ENCODE results near the gene ARPC4. TPM values are rescaled to one million over a fixed set of nuclear protein-coding genes. Genes with fewer than 3 reads are reported as not detected.

ARPC4 gene
- 126 and 140 TPM in 2 replicates for polyA plus RNA-seq (2011; rRNA removed)
- 152 and 172 TPM in 2 replicates for polyA plus RNA-seq (2012; cell fraction: cytosol; rRNA removed)
- polyA plus RNA-seq (2012; cell fraction: nucleus; rRNA removed), result 80.9 and 87.3 TPM in 2 replicates
- 292 to 310 TPM (median 298 TPM) in 3 replicates for polyA plus RNA-seq (2017; fragmentation: RNase III; extraction: RNeasy Plus Mini Kit Qiagen cat#74134 plus additional on column Dnase treatment)
- 124 and 133 TPM in 2 replicates for polyA minus RNA-seq (2011; rRNA and poly(A)+ RNA removed)

DNA sequence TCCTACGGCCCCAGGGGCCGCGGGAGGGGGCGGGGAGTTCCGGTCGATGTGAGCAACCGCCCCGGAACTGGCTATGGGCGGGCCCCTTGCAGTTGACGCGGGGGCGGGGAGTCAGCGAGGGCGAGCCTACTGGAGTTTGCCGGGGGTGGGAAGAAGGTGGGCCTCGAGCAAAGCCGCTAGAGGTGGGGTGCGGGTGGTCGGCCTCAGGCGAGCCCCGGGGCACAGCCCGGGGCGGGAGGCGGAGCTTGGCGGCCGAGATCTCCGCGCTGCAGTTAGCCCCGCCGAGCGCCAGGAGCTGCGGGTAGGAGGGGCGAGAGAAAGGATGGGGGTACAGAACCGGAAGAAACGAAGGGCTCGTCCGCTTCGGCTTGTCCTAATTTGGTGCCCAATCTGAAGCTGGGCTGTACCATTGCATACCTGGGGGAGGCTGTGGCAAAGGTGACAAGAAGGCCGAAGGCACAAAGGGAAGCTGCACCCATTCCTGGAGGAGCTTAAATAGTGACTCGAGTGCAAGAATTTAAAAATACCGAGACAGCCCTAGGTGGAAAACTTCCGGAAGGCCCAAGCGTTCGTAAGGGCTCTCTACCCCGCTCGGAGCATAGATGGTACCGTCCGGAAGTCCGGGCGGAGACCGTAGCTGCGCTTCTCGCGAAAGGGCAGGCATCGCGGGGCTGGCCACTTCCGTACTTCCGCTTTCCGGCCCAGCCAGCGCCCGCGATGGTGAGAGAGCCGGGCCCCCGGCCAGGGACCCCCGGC is at the start of gene ARPC4, which contains the start of gene TADA3:
TSS of gene ARPC4 (plus strand) at position 678 of the 756 bp plus-strand sequence. CDS start at position 718, 40 bp downstream.
TSS of gene TADA3 (minus strand) at position 69 of the 756 bp plus-strand sequence. CDS start 1,007 bp downstream, outside the sequence.
- POLR2A ChIA-PET, result interaction anchor here (0.6 to 1.6 kb wide), 17 partner anchors 8 to 333 kb away, joined by 3 to 17 read pairs (median 3); partner anchors contain the start of genes BRPF1, CAMK1, CRELD1 and OGG1
- Histone ChIP-seq H3K9me3 (no peaks in the 10 kb centered on the region), H3K4me2 (peak within 1 kb of the TSS; percentile 99), H3K27ac (peak within 1 kb of the TSS; percentile 95 to 97), H3K4me1 (peaks cover 21% of the 10 kb centered on the region), H3K4me3 (peak within 1 kb of the TSS; percentile 68)
- FAIRE-seq (no peak), ATAC-seq (peak; percentile 94 to 95), DNase-seq (ENCODE audit: low read depth in 1 of 2, low spot score in 1 of 2) (peak; percentile 94 to 96)
- under 1% methylated on average over 37 of the region's 65 CpGs for WGBS (ENCODE audit: missing lambda C conversion rate)
- CTCF ChIA-PET, result interaction anchor here (0.7 to 1.2 kb wide), 7 partner anchors 10 to 154 kb away, joined by 3 to 5 read pairs (median 3); no protein-coding TSS in a partner anchor
- TF ChIP-seq TFCP2L1 (CRISPR knock-in tag; IDR thresholded peaks at IDR 0.05), result no peak
- TF ChIP-seq, protein P1, sequence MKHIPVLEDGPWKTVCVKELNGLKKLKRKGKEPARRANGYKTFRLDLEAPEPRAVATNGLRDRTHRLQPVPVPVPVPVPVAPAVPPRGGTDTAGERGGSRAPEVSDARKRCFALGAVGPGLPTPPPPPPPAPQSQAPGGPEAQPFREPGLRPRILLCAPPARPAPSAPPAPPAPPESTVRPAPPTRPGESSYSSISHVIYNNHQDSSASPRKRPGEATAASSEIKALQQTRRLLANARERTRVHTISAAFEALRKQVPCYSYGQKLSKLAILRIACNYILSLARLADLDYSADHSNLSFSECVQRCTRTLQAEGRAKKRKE (CRISPR knock-in tag; IDR thresholded peaks at IDR 0.05; ENCODE audit: low read depth), result no peak
- no peak for TF ChIP-seq RCOR1 (IDR thresholded peaks at IDR 0.05; ENCODE audit: low read depth, low read length)
- peak; percentile 87; the same call in 1 of the 2 replicates for TF ChIP-seq GATA3 (IDR thresholded peaks at IDR 0.05; ENCODE audit: borderline replicate concordance)
- no peak for TF ChIP-seq MAZ (IDR thresholded peaks at IDR 0.05; ENCODE audit: borderline replicate concordance, low read depth, low read length)
- peak; percentile 44 for TF ChIP-seq POLR2A (IDR thresholded peaks at IDR 0.05; ENCODE audit: low read length)
- TF ChIP-seq, protein P2, sequence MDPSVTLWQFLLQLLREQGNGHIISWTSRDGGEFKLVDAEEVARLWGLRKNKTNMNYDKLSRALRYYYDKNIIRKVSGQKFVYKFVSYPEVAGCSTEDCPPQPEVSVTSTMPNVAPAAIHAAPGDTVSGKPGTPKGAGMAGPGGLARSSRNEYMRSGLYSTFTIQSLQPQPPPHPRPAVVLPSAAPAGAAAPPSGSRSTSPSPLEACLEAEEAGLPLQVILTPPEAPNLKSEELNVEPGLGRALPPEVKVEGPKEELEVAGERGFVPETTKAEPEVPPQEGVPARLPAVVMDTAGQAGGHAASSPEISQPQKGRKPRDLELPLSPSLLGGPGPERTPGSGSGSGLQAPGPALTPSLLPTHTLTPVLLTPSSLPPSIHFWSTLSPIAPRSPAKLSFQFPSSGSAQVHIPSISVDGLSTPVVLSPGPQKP (IDR thresholded peaks at IDR 0.05; ENCODE audit: low read depth, low read length), result peak; percentile 71; the same call in 1 of the 2 replicates
- TF ChIP-seq PHF8 (IDR thresholded peaks at IDR 0.05; ENCODE audit: borderline replicate concordance, low read depth), result peak; percentile 28
- TF ChIP-seq BHLHE40 (IDR thresholded peaks at IDR 0.05; ENCODE audit: low read depth, low read length), result peak; percentile 87
- TF ChIP-seq MAX (IDR thresholded peaks at IDR 0.05), result peak; percentile 56
- TF ChIP-seq EP300 (IDR thresholded peaks at IDR 0.05), result peak in 1 of 2 experiments; percentile 25; a peak in 1 of 5 replicates
- TF ChIP-seq RAD21 (conservative IDR thresholded peaks at IDR 0.05 in 1 of 2, IDR thresholded peaks at IDR 0.05 in 1 of 2), result no peak
- TF ChIP-seq JUNB (IDR thresholded peaks at IDR 0.05), result no peak
- TF ChIP-seq TP53 (CRISPR knock-in tag; IDR thresholded peaks at IDR 0.05), result no peak
- no peak for TF ChIP-seq EHF (CRISPR knock-in tag; IDR thresholded peaks at IDR 0.05)
- TF ChIP-seq, protein P3, sequence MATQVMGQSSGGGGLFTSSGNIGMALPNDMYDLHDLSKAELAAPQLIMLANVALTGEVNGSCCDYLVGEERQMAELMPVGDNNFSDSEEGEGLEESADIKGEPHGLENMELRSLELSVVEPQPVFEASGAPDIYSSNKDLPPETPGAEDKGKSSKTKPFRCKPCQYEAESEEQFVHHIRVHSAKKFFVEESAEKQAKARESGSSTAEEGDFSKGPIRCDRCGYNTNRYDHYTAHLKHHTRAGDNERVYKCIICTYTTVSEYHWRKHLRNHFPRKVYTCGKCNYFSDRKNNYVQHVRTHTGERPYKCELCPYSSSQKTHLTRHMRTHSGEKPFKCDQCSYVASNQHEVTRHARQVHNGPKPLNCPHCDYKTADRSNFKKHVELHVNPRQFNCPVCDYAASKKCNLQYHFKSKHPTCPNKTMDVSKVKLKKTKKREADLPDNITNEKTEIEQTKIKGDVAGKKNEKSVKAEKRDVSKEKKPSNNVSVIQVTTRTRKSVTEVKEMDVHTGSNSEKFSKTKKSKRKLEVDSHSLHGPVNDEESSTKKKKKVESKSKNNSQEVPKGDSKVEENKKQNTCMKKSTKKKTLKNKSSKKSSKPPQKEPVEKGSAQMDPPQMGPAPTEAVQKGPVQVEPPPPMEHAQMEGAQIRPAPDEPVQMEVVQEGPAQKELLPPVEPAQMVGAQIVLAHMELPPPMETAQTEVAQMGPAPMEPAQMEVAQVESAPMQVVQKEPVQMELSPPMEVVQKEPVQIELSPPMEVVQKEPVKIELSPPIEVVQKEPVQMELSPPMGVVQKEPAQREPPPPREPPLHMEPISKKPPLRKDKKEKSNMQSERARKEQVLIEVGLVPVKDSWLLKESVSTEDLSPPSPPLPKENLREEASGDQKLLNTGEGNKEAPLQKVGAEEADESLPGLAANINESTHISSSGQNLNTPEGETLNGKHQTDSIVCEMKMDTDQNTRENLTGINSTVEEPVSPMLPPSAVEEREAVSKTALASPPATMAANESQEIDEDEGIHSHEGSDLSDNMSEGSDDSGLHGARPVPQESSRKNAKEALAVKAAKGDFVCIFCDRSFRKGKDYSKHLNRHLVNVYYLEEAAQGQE (IDR thresholded peaks at IDR 0.05), result peak; percentile 95
- peak; percentile 92 for TF ChIP-seq CHD2 (IDR thresholded peaks at IDR 0.05; ENCODE audit: low read length, partially characterized antibody)
- peak; percentile 89 to 91 for TF ChIP-seq JUN (IDR thresholded peaks at IDR 0.05)
- TF ChIP-seq ESRRA (IDR thresholded peaks at IDR 0.05; ENCODE audit: borderline replicate concordance, low read length), result no peak
- peak; percentile 47; the same call in 1 of the 3 replicates for TF ChIP-seq BCL3 (IDR thresholded peaks at IDR 0.05)

All from A549 (cell line).